ENCODE data around the gene RXFP3.

The RXFP3 gene

GRCh38 chr5:33891788-33892619, 44.2 kb upstream of the RXFP3 start, which contains the start of gene ADAMTS12:
TSS of gene ADAMTS12 (minus strand) at chr5:33891990. CDS start at chr5:33891856, 134 bp downstream.
- Mint-ChIP-seq H3K9me3 (no peaks in the 10 kb centered on the region), H3K27ac (no peak within 1 kb of the TSS), H3K36me3 (ENCODE audit: low read depth) (no peaks in the 10 kb centered on the region), H3K4me1 (peaks cover 42% of the 10 kb centered on the region), H3K27me3 (ENCODE audit: low read depth, poor library complexity) (peaks cover 6% of the 10 kb centered on the region), H3K4me3 (peak within 1 kb of the TSS; percentile 87)
- no peak for TF ChIP-seq CTCF (IDR thresholded peaks at IDR 0.05)
- DNase-seq: peak; percentile 82

- no peak for DNase-seq
- Mint-ChIP-seq H3K9me3 (no peaks in the 10 kb centered on the region), H3K27ac (no peak overlapping the region), H3K27me3 (ENCODE audit: low read depth, poor library complexity) (peaks cover 6% of the 10 kb centered on the region), H3K4me1 (peaks cover 42% of the 10 kb centered on the region), H3K4me3 (peak overlapping the region; percentile 81), H3K36me3 (ENCODE audit: low read depth) (no peaks in the 10 kb centered on the region)
- TF ChIP-seq CTCF (IDR thresholded peaks at IDR 0.05): no peak
Observed at GRCh38 chr5:33892620-33893137, 43.5 kb upstream of the RXFP3 start.

GRCh38 chr5:33894566-33894965, 41.6 kb upstream of the RXFP3 start:
- H3K27ac Mint-ChIP-seq: no peak overlapping the region

GRCh38 chr5:33901156-33901555, 35.0 kb upstream of the RXFP3 start:
- peaks cover 42% of the 10 kb centered on the region for H3K9me3 Mint-ChIP-seq

More at GRCh38 chr5:33894566-33894965, 41.6 kb upstream of the RXFP3 start:
- Mint-ChIP-seq H3K4me3 (no peak overlapping the region), H3K36me3 (ENCODE audit: low read depth) (no peaks in the 10 kb centered on the region), H3K4me1 (peaks cover 30% of the 10 kb centered on the region), H3K9me3 (no peaks in the 10 kb centered on the region), H3K27me3 (ENCODE audit: low read depth, poor library complexity) (peaks cover 6% of the 10 kb centered on the region)
- no peak for DNase-seq
- no peak for TF ChIP-seq CTCF (IDR thresholded peaks at IDR 0.05)

GRCh38 chr5:33903118-33903517, 33.1 kb upstream of the RXFP3 start:
- peaks cover 4% of the 10 kb centered on the region for H3K27me3 Mint-ChIP-seq (ENCODE audit: low read depth, poor library complexity)
- H3K9me3 Mint-ChIP-seq: peaks cover 60% of the 10 kb centered on the region
- no peak overlapping the region for H3K4me3 Mint-ChIP-seq
- peaks cover 13% of the 10 kb centered on the region for H3K36me3 Mint-ChIP-seq (ENCODE audit: low read depth)
- DNase-seq: no peak
- H3K27ac Mint-ChIP-seq: no peak overlapping the region
- no peaks in the 10 kb centered on the region for H3K4me1 Mint-ChIP-seq
- TF ChIP-seq CTCF (IDR thresholded peaks at IDR 0.05): no peak

More at GRCh38 chr5:33901156-33901555, 35.0 kb upstream of the RXFP3 start:
- no peak for DNase-seq
- Mint-ChIP-seq H3K36me3 (ENCODE audit: low read depth) (peaks cover 8% of the 10 kb centered on the region), H3K4me3 (no peak overlapping the region), H3K4me1 (no peaks in the 10 kb centered on the region), H3K27ac (no peak overlapping the region), H3K27me3 (ENCODE audit: low read depth, poor library complexity) (peaks cover 7% of the 10 kb centered on the region)
- no peak for TF ChIP-seq CTCF (IDR thresholded peaks at IDR 0.05)

All from nephron progenitor cell (in vitro differentiated cells).